Measurements from ENCODE around the gene CMSS1.
A peak's percentile ranks its signal among the peaks of the same experiment; 100 is the strongest.

The CMSS1 gene

GRCh38 chr3:99817437-99818240, at the start of gene CMSS1:
CMSS1 (plus strand) TSS chr3:99817862.
- peak; percentile 52 to 97 (median 82) for DNase-seq

- DNase-seq, result no peak
These were observed 49.5 kb upstream of the CMSS1 start for GRCh38 chr3:99768126-99768525.

GRCh38 chr3:99768808-99769501, 48.7 kb upstream of the CMSS1 start:
- no peak for DNase-seq

- no peak for DNase-seq
These were observed 45.5 kb upstream of the CMSS1 start for GRCh38 chr3:99772171-99772570.

- DNase-seq, result no peak
These were observed 45.0 kb upstream of the CMSS1 start for GRCh38 chr3:99772671-99773070.

GRCh38 chr3:99774467-99774866, 43.2 kb upstream of the CMSS1 start:
- DNase-seq, result no peak

GRCh38 chr3:99776516-99777209, 41.0 kb upstream of the CMSS1 start:
- DNase-seq, result no peak

GRCh38 chr3:99777210-99777549, 40.5 kb upstream of the CMSS1 start:
- DNase-seq, result no peak

- DNase-seq, result no peak
These were observed 40.0 kb upstream of the CMSS1 start for GRCh38 chr3:99777708-99778107.

- DNase-seq, result no peak
These were observed 36.9 kb upstream of the CMSS1 start for GRCh38 chr3:99780749-99781148.

- no peak for DNase-seq
These were observed 35.9 kb upstream of the CMSS1 start for GRCh38 chr3:99781761-99782160.

GRCh38 chr3:99783011-99783573, 34.6 kb upstream of the CMSS1 start:
- no peak for DNase-seq

GRCh38 chr3:99789011-99789721, 28.5 kb upstream of the CMSS1 start:
- peak in 13 of 51 donors; percentile 1 to 27 (median 10) for DNase-seq

GRCh38 chr3:99794485-99794884, 23.2 kb upstream of the CMSS1 start:
- DNase-seq, result no peak

- DNase-seq, result no peak
These were observed 22.1 kb upstream of the CMSS1 start for GRCh38 chr3:99795573-99795972.

- DNase-seq, result no peak
These were observed 18.2 kb upstream of the CMSS1 start for GRCh38 chr3:99799422-99799821.

GRCh38 chr3:99803297-99803696, 14.4 kb upstream of the CMSS1 start:
- no peak for DNase-seq

- DNase-seq, result no peak
These were observed 12.5 kb upstream of the CMSS1 start for GRCh38 chr3:99805160-99805559.

GRCh38 chr3:99808163-99808794, 9.4 kb upstream of the CMSS1 start:
- peak in 6 of 51 donors; percentile 3 to 23 (median 13) for DNase-seq

GRCh38 chr3:99809565-99809964, 8.1 kb upstream of the CMSS1 start:
- DNase-seq, result no peak

- no peak for DNase-seq
These were observed 7.3 kb upstream of the CMSS1 start for GRCh38 chr3:99810403-99810802.
